Activated naive CD4-positive, alpha-beta T cell treated with anti-CD3 and anti-CD28 coated beads, Interleukin-2, amount 50 U/mL, for 24 hours (primary cell): Measurements from ENCODE around the gene BRPF1.
"Not testable (repeated sequence)": the region's sequence is repeated elsewhere in the genome, so short reads cannot be mapped to it uniquely, and the experiment has no call there.

Experiments
- H3K27ac Mint-ChIP-seq: one replicate; pipeline ENCODE4 v1.8.0; 2021; ENCODE audit warnings: mild to moderate bottlenecking, mixed read lengths
- H3K27me3 Mint-ChIP-seq: one replicate; pipeline ENCODE4 v1.8.0; 2021; ENCODE audit warnings: mixed read lengths
- H3K36me3 Mint-ChIP-seq: one replicate; pipeline ENCODE4 v1.8.0; 2021; ENCODE audit warnings: mixed read lengths
- H3K4me1 Mint-ChIP-seq: one replicate; pipeline ENCODE4 v1.8.0; 2021; ENCODE audit warnings: mixed read lengths
- H3K4me3 Mint-ChIP-seq: one replicate; pipeline ENCODE4 v1.8.0; 2021; ENCODE audit warnings: mild to moderate bottlenecking, mixed read lengths
- H3K9me3 Mint-ChIP-seq: one replicate; pipeline ENCODE4 v1.8.0; 2021; ENCODE audit warnings: mixed read lengths

BRPF1 gene

DNA sequence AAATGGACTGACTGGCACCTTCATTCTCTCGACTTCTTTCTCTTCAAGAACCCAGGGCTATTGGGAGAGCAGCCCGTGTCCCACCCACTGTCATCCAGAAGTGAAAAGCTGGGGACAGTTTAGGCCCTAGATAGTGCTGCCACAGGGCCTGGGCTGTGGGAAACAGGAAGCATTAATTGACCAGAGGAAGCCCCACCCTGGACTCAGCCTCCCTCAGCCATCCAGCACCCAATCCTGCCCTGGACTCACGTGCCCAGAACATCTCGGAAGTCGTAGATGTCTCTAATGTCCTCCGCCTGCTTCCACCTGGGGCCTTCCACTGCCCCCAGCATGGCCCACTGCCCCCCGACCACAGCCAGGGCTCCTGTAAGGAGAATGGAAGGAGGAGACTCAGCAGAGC lies 35.9 kb downstream of the BRPF1 start:
- H3K4me1 Mint-ChIP-seq = peaks cover 29% of the 10 kb centered on the region
- H3K27ac Mint-ChIP-seq = peak overlapping the region; percentile 46
- no peaks in the 10 kb centered on the region for H3K27me3 Mint-ChIP-seq
- H3K36me3 Mint-ChIP-seq = no peaks in the 10 kb centered on the region
- no peak overlapping the region for H3K4me3 Mint-ChIP-seq
- H3K9me3 Mint-ChIP-seq = no peaks in the 10 kb centered on the region

- H3K27ac Mint-ChIP-seq = peak overlapping the region; percentile 17
- H3K4me3 Mint-ChIP-seq = peak overlapping the region; percentile 71
- no peaks in the 10 kb centered on the region for H3K36me3 Mint-ChIP-seq
- no peaks in the 10 kb centered on the region for H3K27me3 Mint-ChIP-seq
- H3K9me3 Mint-ChIP-seq = no peaks in the 10 kb centered on the region
- peaks cover 29% of the 10 kb centered on the region for H3K4me1 Mint-ChIP-seq
Measured at GRCh38 chr3:9768141-9768775, 36.7 kb downstream of the BRPF1 start.

- Mint-ChIP-seq H3K4me1 (peaks cover 29% of the 10 kb centered on the region), H3K9me3 (no peaks in the 10 kb centered on the region), H3K36me3 (no peaks in the 10 kb centered on the region)
Measured at GRCh38 chr3:9769012-9769411, 37.5 kb downstream of the BRPF1 start.

GRCh38 chr3:9769426-9770275 lies 38.1 kb downstream of the BRPF1 start, which contains the start of gene CAMK1:
CAMK1 (minus strand) TSS chr3:9769947; CDS start chr3:9767749, 2,198 bp downstream.
- Mint-ChIP-seq H3K4me3 (peak within 1 kb of the TSS; percentile 72), H3K4me1 (peaks cover 29% of the 10 kb centered on the region), H3K36me3 (no peaks in the 10 kb centered on the region), H3K27ac (no peak within 1 kb of the TSS), H3K9me3 (no peaks in the 10 kb centered on the region), H3K27me3 (no peaks in the 10 kb centered on the region)

More at GRCh38 chr3:9769012-9769411, 37.5 kb downstream of the BRPF1 start:
- no peaks in the 10 kb centered on the region for H3K27me3 Mint-ChIP-seq
- peak overlapping the region; percentile 71 for H3K4me3 Mint-ChIP-seq
- H3K27ac Mint-ChIP-seq = no peak overlapping the region

DNA sequence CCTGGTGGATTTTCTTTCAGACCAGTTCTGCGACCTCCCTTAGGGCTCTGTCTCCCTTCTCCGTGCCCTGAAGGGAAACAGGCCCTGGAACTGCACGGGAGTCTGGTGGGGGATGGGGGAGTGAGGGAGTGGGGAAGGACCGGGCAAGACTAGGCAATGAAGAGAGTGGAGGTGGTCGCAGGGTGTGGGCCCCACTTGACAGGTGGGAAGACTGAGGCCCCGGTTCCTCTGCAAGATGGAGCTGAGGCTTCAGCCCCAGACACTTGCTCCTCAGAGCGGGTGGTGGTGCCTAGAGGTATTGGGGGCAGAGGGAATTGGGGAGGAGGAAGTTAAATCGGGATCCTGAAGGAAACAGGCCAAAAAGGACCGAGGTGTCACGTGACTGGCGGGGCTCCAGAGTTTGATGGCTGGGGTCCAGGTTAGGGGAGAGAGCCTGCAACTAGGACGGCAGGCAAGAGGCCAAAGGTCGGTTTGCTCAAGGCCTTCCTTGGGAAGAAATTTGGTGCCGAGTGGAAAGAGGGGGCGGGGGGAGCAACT lies 38.8 kb downstream of the BRPF1 start:
- Mint-ChIP-seq H3K4me3 (peak overlapping the region; percentile 36), H3K4me1 (peaks cover 29% of the 10 kb centered on the region), H3K27me3 (no peaks in the 10 kb centered on the region), H3K27ac (no peak overlapping the region), H3K36me3 (no peaks in the 10 kb centered on the region), H3K9me3 (no peaks in the 10 kb centered on the region)

DNA sequence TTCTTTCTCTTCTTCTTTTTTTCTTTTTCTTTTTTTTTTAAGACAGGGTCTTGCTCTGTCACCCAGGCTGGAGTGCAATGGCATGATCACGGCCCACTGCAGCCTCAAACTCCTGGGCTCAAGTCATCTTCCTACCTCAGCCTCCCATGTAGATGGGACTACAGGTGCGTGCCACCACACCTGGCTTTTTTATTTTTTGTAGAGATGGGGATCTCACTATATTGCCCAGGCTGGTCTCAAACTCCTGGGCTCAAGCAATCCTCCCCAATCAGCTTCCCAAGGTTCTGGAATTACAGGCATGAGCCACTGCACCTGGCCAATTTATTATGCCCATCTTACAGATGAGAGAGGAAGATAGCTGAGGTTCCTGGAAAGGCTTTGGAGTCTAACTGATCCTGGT lies 39.5 kb downstream of the BRPF1 start:
- Mint-ChIP-seq H3K4me3 (peak overlapping the region; percentile 72), H3K4me1 (peaks cover 31% of the 10 kb centered on the region)
- not testable (repeated sequence) for H3K36me3 Mint-ChIP-seq, H3K27me3 Mint-ChIP-seq, H3K27ac Mint-ChIP-seq, H3K9me3 Mint-ChIP-seq

- peak overlapping the region; percentile 97 for H3K27ac Mint-ChIP-seq
- peak overlapping the region; percentile 84 for H3K4me3 Mint-ChIP-seq
- H3K9me3 Mint-ChIP-seq = peaks cover 3% of the 10 kb centered on the region
- H3K27me3 Mint-ChIP-seq = no peaks in the 10 kb centered on the region
- H3K36me3 Mint-ChIP-seq = peaks cover 4% of the 10 kb centered on the region
- peaks cover 57% of the 10 kb centered on the region for H3K4me1 Mint-ChIP-seq
Measured at GRCh38 chr3:9776896-9777693, 45.6 kb downstream of the BRPF1 start.

- H3K4me1 Mint-ChIP-seq = peaks cover 61% of the 10 kb centered on the region
- peaks cover 4% of the 10 kb centered on the region for H3K36me3 Mint-ChIP-seq
- no peaks in the 10 kb centered on the region for H3K27me3 Mint-ChIP-seq
- peak overlapping the region; percentile 97 for H3K27ac Mint-ChIP-seq
- peak overlapping the region; percentile 84 for H3K4me3 Mint-ChIP-seq
- peaks cover 3% of the 10 kb centered on the region for H3K9me3 Mint-ChIP-seq
Measured at GRCh38 chr3:9777694-9778021, 46.1 kb downstream of the BRPF1 start.

DNA sequence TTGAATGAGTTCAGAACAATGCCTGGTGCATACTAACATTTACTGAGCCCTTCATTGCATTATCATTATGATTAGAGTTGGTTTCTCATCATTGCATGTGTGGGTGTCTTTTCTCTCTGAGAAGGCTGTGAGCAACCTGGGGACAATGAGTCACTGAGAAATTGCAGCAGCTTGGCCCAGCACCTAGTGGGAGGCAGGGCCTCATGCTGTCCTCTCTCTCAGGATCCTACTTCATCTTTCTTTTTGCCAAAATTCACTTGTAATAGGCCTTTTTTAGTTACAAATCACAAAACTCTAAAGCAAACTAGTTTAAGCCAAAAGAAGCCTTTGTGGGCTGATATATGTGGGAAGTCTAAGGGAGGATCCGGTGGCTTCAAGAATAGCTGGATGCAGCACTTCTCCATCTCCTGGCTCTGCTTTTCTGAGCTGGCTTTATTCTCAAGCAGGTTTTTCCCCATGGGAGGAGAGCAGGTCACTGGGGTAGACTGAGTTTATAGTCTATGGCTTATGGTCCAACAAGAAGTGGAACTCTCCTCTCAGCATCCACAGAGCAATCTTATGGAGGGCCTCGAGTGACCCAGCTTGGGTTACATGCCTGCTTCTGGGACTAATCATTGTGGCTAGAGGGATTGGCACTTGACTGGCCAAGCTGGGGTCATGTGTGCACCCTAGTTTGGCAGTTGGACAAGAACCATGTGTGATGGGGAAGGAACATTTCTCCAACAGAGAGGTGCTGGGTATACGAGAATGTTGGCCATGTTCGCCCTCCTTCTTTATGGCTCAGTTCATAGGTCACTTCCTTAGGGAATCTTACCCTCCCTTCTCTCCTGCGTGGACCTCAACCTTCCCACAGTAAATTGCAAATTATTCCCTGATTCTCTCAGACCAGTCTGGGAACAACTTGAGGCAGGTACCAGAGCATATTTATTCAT lies 46.9 kb downstream of the BRPF1 start:
- peaks cover 3% of the 10 kb centered on the region for H3K9me3 Mint-ChIP-seq
- H3K36me3 Mint-ChIP-seq = peaks cover 7% of the 10 kb centered on the region
- peaks cover 66% of the 10 kb centered on the region for H3K4me1 Mint-ChIP-seq
- H3K4me3 Mint-ChIP-seq = peak overlapping the region; percentile 84
- no peaks in the 10 kb centered on the region for H3K27me3 Mint-ChIP-seq
- H3K27ac Mint-ChIP-seq = peak overlapping the region; percentile 97

DNA sequence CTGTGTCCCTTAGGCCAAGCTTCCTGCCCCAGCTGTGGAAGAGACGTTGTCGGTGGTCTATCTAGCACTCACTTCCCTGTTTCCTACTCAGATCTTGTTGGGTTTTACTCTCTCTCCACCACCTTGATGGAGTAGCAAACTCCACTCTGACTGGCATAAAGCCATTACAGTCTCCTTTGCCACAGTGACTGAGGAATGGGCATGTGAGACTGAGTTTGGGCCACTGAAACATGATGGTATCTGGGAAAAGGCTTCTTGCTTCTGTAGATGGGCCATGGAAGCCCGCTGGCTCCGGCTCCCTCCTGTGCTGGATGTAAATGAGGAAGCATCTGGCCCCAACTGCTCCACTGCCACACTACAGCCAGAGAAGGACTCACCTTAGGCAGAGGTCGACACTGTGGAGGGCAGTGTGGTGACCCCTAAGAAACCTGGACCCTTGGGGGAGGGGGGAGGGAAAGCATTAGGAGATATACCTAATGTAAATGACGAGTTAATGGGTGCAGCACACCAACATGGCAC lies 47.6 kb downstream of the BRPF1 start:
- H3K27ac Mint-ChIP-seq = peak overlapping the region; percentile 97
- H3K27me3 Mint-ChIP-seq = no peaks in the 10 kb centered on the region
- H3K9me3 Mint-ChIP-seq = peaks cover 3% of the 10 kb centered on the region
- H3K4me3 Mint-ChIP-seq = peak overlapping the region; percentile 84
- H3K36me3 Mint-ChIP-seq = peaks cover 7% of the 10 kb centered on the region
- peaks cover 66% of the 10 kb centered on the region for H3K4me1 Mint-ChIP-seq

- H3K36me3 Mint-ChIP-seq = peaks cover 7% of the 10 kb centered on the region
- H3K27me3 Mint-ChIP-seq = no peaks in the 10 kb centered on the region
- H3K9me3 Mint-ChIP-seq = peaks cover 3% of the 10 kb centered on the region
- peak overlapping the region; percentile 67 for H3K4me3 Mint-ChIP-seq
- peak overlapping the region; percentile 97 for H3K27ac Mint-ChIP-seq
- peaks cover 66% of the 10 kb centered on the region for H3K4me1 Mint-ChIP-seq
Measured at GRCh38 chr3:9779721-9780457, 48.4 kb downstream of the BRPF1 start.

- Mint-ChIP-seq H3K9me3 (peaks cover 3% of the 10 kb centered on the region), H3K4me3 (peak overlapping the region; percentile 67), H3K4me1 (peaks cover 68% of the 10 kb centered on the region), H3K36me3 (peaks cover 9% of the 10 kb centered on the region), H3K27me3 (no peaks in the 10 kb centered on the region), H3K27ac (peak overlapping the region; percentile 97)
Measured at GRCh38 chr3:9780458-9780812, 48.9 kb downstream of the BRPF1 start.

GRCh38 chr3:9780910-9781309 lies 49.4 kb downstream of the BRPF1 start:
- Mint-ChIP-seq H3K27me3 (no peaks in the 10 kb centered on the region), H3K36me3 (peaks cover 11% of the 10 kb centered on the region), H3K9me3 (peaks cover 3% of the 10 kb centered on the region), H3K4me3 (no peak overlapping the region), H3K4me1 (peaks cover 69% of the 10 kb centered on the region), H3K27ac (peak overlapping the region; percentile 97)

DNA sequence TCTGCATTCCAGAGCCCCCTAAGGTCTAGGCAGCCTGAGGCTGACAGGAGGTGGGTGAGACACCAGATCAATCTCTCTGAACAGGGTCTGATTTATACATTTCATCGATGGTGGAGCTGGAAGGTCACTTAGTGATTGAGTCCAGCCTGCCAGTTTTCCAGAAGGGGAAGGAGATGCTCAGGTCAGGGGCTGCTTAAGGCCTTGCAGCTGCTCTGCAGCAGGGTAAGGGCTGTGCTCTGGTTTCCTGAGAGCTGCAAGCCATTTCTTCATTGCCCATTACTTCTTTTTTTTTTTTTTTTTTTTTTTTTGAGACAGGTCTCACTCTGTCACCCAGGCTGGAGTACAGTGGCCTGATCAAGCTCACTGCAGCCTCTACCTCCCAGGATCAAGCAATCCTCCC lies 50.0 kb downstream of the BRPF1 start:
- Mint-ChIP-seq H3K9me3 (peaks cover 3% of the 10 kb centered on the region), H3K4me1 (peaks cover 69% of the 10 kb centered on the region), H3K27ac (no peak overlapping the region), H3K27me3 (no peaks in the 10 kb centered on the region), H3K36me3 (peaks cover 11% of the 10 kb centered on the region), H3K4me3 (no peak overlapping the region)
